Measurements from ENCODE around the gene ZEB2.

Gene ZEB2

DNA sequence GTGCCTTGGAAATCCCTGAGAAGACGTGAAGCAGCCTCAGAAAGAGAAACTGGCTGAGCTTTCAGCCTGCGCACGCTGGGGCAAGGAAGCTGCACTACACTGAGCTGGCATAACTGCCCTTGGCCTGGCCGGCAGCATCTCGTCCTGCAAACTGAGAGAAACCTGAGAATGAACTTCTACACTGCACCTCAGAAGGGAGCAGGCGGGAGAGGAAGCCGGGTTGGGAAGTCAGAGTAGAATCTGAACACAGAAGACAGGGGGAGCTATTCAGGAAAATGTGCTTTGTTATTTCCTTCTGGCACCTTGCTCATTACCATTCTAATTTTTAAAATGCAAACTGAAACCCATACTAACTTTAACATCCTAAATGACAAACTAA is 70.9 kb downstream of the ZEB2 start:
- DNase-seq (ENCODE audit: low read depth) = no peak

- DNase-seq (ENCODE audit: low read depth) = no peak
Observed at GRCh38 chr2:144448389-144449027, 71.4 kb downstream of the ZEB2 start.

DNA sequence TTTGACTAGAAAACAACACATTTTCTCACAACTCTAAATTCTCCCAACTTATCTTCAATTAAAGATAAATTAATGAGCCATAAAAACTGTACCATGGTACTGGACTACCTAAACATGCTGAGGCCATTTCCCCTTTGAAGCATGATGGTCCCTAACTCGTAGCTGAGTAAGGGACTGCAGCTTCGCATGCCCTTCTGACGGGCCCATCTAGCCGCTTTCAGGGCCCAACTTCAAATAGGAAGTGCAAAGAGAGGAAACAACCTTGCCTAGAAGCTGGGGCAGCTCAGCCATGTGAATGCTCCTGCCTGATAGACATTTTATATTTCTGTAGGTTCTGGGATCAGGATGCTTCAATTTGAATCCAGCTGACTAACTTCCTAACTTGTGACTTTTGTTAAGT is 72.4 kb downstream of the ZEB2 start:
- no peak for DNase-seq (ENCODE audit: low read depth)

- DNase-seq (ENCODE audit: low read depth) = no peak
Observed at GRCh38 chr2:144446136-144446535, 73.8 kb downstream of the ZEB2 start.

DNA sequence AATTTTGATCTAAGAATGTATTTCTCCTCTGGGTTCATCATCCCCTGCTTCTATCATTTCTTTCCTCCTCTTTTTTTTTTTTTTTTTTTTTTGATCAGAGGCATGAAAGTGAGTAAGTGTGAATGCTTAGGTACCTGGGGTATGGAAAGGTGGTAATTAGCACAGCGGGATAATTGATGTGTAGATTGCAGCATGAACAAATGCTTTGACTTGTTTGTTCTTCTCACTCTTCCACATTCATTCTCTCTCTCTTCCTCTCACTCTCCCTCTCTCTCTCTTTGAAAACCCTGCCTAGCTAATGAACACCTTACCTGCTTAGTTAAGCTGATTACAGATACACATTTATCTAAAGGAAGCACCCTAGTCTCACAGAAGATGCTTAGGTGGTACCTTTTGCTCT is 74.7 kb downstream of the ZEB2 start:
- no peak for DNase-seq (ENCODE audit: low read depth)

- DNase-seq (ENCODE audit: low read depth) = no peak
Observed at GRCh38 chr2:144443837-144444817, 75.8 kb downstream of the ZEB2 start.

- DNase-seq (ENCODE audit: low read depth) = no peak
Observed at GRCh38 chr2:144441711-144442141, 78.2 kb downstream of the ZEB2 start.

DNA sequence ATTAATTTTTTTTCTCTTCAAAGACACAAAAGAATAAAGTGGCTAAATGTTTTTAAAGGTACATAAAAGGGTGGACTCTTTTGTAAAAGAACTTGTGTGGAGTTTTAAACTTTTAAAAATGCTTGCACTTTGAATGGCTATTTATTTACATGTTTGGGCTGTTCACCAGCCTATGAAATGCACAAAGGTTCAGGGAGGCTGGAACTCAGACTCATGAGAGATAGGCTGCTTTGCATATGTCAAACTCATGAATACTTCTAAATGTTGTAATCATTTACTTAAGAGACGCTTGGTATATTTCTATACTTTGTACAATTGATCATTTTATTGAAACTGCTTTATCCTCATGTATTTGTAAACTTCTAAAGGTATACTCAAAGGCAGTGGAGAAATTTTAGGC is 79.9 kb downstream of the ZEB2 start:
- DNase-seq (ENCODE audit: low read depth) = no peak

- no peak for DNase-seq (ENCODE audit: low read depth)
Observed at GRCh38 chr2:144438801-144439631, 80.9 kb downstream of the ZEB2 start.

DNA sequence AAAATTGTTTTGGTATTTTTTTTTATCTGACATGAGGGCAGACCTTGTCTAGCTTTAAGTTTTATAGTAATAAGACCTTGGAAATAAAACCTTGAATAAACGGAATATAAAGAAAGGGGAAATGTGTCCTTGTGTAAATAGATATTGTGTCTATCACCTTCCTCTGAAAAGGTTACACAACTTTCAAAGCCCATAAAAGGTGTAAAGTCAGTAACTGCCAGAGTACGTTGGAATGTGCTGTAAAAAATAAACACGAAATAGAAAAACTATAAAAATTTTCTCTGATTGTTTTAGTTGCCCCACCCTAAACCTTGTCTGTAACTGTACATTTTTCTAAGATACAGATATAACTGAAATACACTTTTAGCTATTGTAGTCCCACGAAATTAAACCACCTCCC is 82.3 kb downstream of the ZEB2 start:
- DNase-seq (ENCODE audit: low read depth) = no peak

- DNase-seq (ENCODE audit: low read depth) = no peak
Observed at GRCh38 chr2:144434425-144435222, 85.3 kb downstream of the ZEB2 start.

GRCh38 chr2:144432921-144433320 is 87.0 kb downstream of the ZEB2 start:
- no peak for DNase-seq (ENCODE audit: low read depth)

GRCh38 chr2:144431998-144432397 is 87.9 kb downstream of the ZEB2 start:
- DNase-seq (ENCODE audit: low read depth) = no peak

- DNase-seq (ENCODE audit: low read depth) = no peak
Observed at GRCh38 chr2:144431392-144431783, 88.5 kb downstream of the ZEB2 start.

DNA sequence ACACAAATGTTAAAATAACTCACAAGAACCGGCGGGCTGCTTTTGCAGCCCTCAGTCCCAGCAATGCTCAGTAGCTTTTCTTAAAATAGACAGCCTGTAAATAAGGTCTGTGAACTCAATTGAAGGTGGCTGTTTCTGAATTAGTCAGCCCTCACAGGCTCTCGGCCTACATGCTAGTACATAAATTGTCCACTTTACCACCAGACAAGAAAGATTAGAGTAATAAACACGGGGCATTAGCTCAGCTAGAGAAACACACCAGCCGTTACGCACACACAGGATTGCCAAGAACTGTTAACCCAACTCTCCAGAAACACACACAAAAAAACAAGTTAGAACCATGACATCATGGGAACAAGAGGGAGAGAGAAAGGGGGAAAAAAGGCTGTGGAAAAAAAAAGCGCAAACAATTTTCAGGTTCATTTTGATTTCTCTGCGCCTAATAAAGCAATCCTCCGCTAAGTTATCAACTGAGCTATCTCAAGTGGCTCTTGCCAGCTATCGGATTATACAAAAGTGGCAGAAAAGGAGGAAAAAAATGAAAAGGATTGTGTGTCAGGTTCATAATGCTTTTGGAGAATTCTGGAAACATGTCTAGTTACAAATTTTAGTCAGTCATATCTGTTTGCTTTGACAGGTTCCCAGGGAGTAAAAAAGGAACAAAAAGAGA is 89.1 kb downstream of the ZEB2 start:
- no peak for DNase-seq (ENCODE audit: low read depth)

- no peak for DNase-seq (ENCODE audit: low read depth)
Observed at GRCh38 chr2:144429396-144430112, 90.4 kb downstream of the ZEB2 start.

GRCh38 chr2:144426981-144427479 is 92.9 kb downstream of the ZEB2 start:
- no peak for DNase-seq (ENCODE audit: low read depth)

DNA sequence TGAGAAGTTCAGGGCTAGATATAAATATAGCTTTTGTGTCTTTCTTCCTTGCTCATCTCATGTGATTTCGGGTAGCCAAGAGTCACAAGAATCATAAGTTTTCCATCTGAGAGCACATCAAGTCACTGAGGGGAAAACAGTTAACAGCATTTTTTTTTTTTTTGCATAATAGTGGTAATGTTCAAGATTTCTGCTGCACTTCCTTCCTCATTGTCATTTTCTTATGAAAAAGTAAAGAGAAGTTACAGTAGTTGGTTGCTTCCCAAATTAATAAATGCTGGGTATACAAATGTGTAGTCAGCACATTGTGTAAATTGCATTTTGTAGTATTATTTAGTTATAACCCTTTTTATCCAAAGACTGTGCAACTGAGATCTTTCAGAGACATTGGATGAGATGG is 93.6 kb downstream of the ZEB2 start:
- DNase-seq (ENCODE audit: low read depth) = no peak

GRCh38 chr2:144424559-144425240 is 95.2 kb downstream of the ZEB2 start:
- no peak for DNase-seq (ENCODE audit: low read depth)
